Heart left ventricle (tissue), 16 donors: ENCODE results near the gene ARHGAP24. TPM values are rescaled to one million over a fixed set of nuclear protein-coding genes. Genes with fewer than 3 reads are reported as not detected.

ENCODE experiments used
- ATAC-seq, 4 donors: fragments of 200-7000 bp; cut with Tn5 transposase; one replicate each; pipeline ENCODE4 v1.9.1; 2020 to 2022; ENCODE audit warnings: moderate library complexity in 4 of 4, mild to moderate bottlenecking in 3 of 4, moderate number of reproducible peaks in 1 of 4
- DNase-seq, 5 donors: peaks; one replicate each; pipeline ENCODE4 v3.0.0-alpha.2; 2020
- H3K27ac ChIP-seq, 12 donors: fragments of 200-600 bp; sonication (generic) in 4 of 12; one replicate each; pipeline versions ENCODE4 v1.5.0 to v1.8.0; 2016 to 2022; ENCODE audit warnings: mild to moderate bottlenecking in 2 of 12
- H3K27me3 ChIP-seq, 9 donors: fragments of 200-600 bp; sonication (generic) in 2 of 9; one replicate each; pipeline versions ENCODE4 v1.5.1 to v1.8.0; 2016 to 2022; ENCODE audit warnings: mild to moderate bottlenecking in 3 of 9
- H3K36me3 ChIP-seq, 9 donors: fragments of 200-600 bp; sonication (generic) in 2 of 9; one replicate each; pipeline versions ENCODE4 v1.5.0 to v1.8.0; 2018 to 2022; ENCODE audit warnings: mild to moderate bottlenecking in 2 of 9
- H3K4me1 ChIP-seq, 12 donors: fragments of 200-600 bp; sonication (generic) in 4 of 12; one replicate each; pipeline versions ENCODE4 v1.5.0 to v1.8.0; 2016 to 2022; ENCODE audit warnings: mild to moderate bottlenecking in 3 of 12
- H3K4me3 ChIP-seq, 12 donors: fragments of 200-600 bp; sonication (generic) in 4 of 12; one replicate each; pipeline versions ENCODE4 v1.5.0 to v1.8.0; 2017 to 2022; ENCODE audit warnings: mild to moderate bottlenecking in 9 of 12, moderate library complexity in 4 of 12
- H3K9me3 ChIP-seq, 12 donors: fragments of 200-600 bp; sonication (generic) in 4 of 12; one replicate each; pipeline versions ENCODE4 v1.5.0 to v1.8.0; 2016 to 2022; ENCODE audit warnings: mild to moderate bottlenecking in 1 of 12
- CTCF ChIP-seq, 12 donors: fragments of 200-600 bp; sonication (generic) in 4 of 12; IDR thresholded peaks; one replicate each; pipeline versions ENCODE4 v1.5.0 to v1.8.0; 2018 to 2022; ENCODE audit warnings: antibody characterized with exemption in 12 of 12, mild to moderate bottlenecking in 5 of 12
- POLR2A ChIP-seq, 2 donors: fragments of 450-650 bp; IDR thresholded peaks; one replicate each; pipeline ENCODE4 v1.6.1; 2017; ENCODE audit warnings: antibody characterized with exemption in 2 of 2, mild to moderate bottlenecking in 2 of 2, moderate library complexity in 2 of 2
- WGBS, 4 donors: extraction: QIAGEN DNeasy Blood & Tissue Kit in 2 of 4; methylation state at CpG; one replicate each; pipeline versions ENCODE4 v1.1.5 to v1.1.7; 2013 to 2018; 5-methylcytosine and 5-hydroxymethylcytosine counted together
- intact Hi-C, 10 donors: fragments of 100-400 bp; cut with DNase I; formaldehyde crosslinking; loops; one replicate each; pipeline versions ENCODE4 v1.11.1 to v1.14.2; 2022
- polyA plus RNA-seq, 2 donors: library from polyadenylated mRNA; stranded (reverse); fragments of 200-250 nt; gene quantifications; one replicate each; pipeline ENCODE4 v1.2.3, GENCODE V29; 2013
- total RNA-seq, 9 donors: library from RNA; depleted of rRNA in 2 of 9; stranded (reverse); fragments of >200 nt in 2 of 9; fragmentation: NEBNext Ultra II Directional in 3 of 9; extraction: Animal tissue kit (Norgen Biotek cat#: 25700) in 3 of 9; gene quantifications; one replicate each; pipeline versions ENCODE4 v1.1.0 to v1.2.4, GENCODE V29; 2016 to 2023
- donor health status: ischemic (EF 13 %, LVEDD 7.1; RV severe dilation, severe dysfunction).
- donor health status: healthy with polysubstance abuse.
- donor health status: DM: no; HTN: yes; CAD: no.
- donor health status: DM: no; HTN: no; CAD: no.
- donor health status: ischemic (EF 25% LVEDD 6.9; RV normal size, moderate dysfunction).
- donor health status: ischemic (EF 25% LVEDD 5.7; RV mildly dilated, moderate dysfunction).
- donor health status: healthy.
- donor health status: DM: yes; HTN: yes; CAD: no.
- donor health status: ischemic (EF 35%, LVEDD 5.7; RV mildly dilated, moderate dysfunction).
- donor health status: nonischemic (EF 11% LVEDD 7.7; RV severe dilation, severe dysfunction).
- donor health status: DM: yes; HTN: yes; CAD: no.
- donor health status: PGD.
- donor health status: ischemic (EF 29% LVEDD 5.4; RV normal size, mild dysfunction).
- donor health status: nonischemic (EF 23%, LVEDD 6.1; RV moderate dilation, normal function).

The ARHGAP24 gene
- total and polyA plus RNA-seq, 11 donors, result 4.5 to 36.9 (median 18.9) TPM

GRCh38 chr4:85967872-85968271, 492.9 kb downstream of the ARHGAP24 start:
- Histone ChIP-seq H3K36me3 (peaks cover 0 to 10% (median 0%) of the 10 kb centered on the region in 9 donors), H3K27ac (no peak overlapping the region), H3K9me3 (no peaks in the 10 kb centered on the region), H3K4me1 (peaks cover 0 to 43% (median 12%) of the 10 kb centered on the region in 12 donors), H3K4me3 (no peak overlapping the region), H3K27me3 (no peaks in the 10 kb centered on the region)
- ATAC-seq (peak in 1 of 4 donors; percentile 40), DNase-seq (no peak)
- WGBS, 4 donors, result 67 to 77% (median 69%) methylated on average over 2 of the region's 2 CpGs
- intact Hi-C loops, result loop anchor here (1.0 to 10.0 kb wide), 16 partner anchors 56 to 886 kb away; no protein-coding TSS in a partner anchor
- no peak for TF ChIP-seq POLR2A (IDR thresholded peaks at IDR 0.05)
- no peak for TF ChIP-seq CTCF (IDR thresholded peaks at IDR 0.05)

DNA sequence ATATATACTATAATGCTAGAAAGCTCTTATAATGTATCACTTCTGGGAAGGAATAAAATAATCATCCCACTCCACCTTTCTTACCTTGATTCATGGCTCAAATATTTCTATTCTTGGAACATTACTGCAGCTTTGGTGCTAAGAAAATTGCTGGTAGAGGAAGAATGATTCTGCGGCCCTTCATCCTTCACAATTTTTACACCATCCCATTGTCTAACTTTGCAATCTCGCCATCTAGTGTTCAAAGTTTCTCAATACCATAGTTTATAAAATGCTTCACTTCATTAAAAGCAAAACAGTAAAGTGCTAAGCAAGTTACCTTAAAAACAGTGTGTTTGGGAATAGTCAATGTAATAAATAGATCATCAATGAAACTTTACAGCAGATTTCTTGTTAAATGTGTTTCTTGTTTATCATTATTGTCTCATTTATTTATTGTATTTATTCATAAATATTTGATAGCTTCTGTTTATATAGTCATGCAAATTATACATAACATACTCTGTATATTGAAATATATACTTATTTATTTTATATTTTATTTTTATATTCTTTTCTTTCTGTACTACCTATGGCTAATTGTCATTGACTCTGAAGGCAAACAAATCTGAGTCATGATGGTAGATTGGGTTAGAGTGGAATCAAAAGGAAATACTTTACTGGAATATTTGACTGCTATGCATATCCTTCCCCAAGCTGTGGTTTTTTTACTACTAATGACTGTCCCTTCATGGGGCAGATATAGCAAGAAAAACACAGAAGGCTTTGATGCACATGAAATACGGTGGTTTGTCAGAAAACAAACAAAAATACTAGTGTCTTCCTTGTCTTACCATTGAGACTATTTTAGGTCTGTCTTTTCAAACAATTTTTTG, 494.2 kb downstream of the ARHGAP24 start:
- peaks cover 0 to 11% (median 0%) of the 10 kb centered on the region in 9 donors for H3K36me3 ChIP-seq
- no peak overlapping the region for H3K27ac ChIP-seq
- no peaks in the 10 kb centered on the region for H3K9me3 ChIP-seq
- ATAC-seq (peak; percentile 38 to 74 (median 55)), DNase-seq (no peak)
- TF ChIP-seq POLR2A (IDR thresholded peaks at IDR 0.05), result no peak
- TF ChIP-seq CTCF (IDR thresholded peaks at IDR 0.05), result peak; percentile 44 to 78 (median 63)
- H3K4me3 ChIP-seq, result no peak overlapping the region
- intact Hi-C loops, result loop anchor here (1.0 to 10.0 kb wide), 17 partner anchors 57 to 887 kb away; no protein-coding TSS in a partner anchor
- H3K27me3 ChIP-seq, result no peaks in the 10 kb centered on the region
- H3K4me1 ChIP-seq, result peaks cover 0 to 43% (median 12%) of the 10 kb centered on the region in 12 donors
- WGBS, 4 donors, result 27 to 41% (median 34%) methylated on average over 3 of the region's 3 CpGs

- H3K27me3 ChIP-seq, result no peaks in the 10 kb centered on the region
- 39 to 53% (median 45%) methylated on average over 2 of the region's 2 CpGs for WGBS, 4 donors
- ATAC-seq, result peak in 1 of 4 donors; percentile 39
- no peak overlapping the region for H3K27ac ChIP-seq
- TF ChIP-seq CTCF (IDR thresholded peaks at IDR 0.05) (no peak), POLR2A (IDR thresholded peaks at IDR 0.05) (no peak)
- no peaks in the 10 kb centered on the region for H3K9me3 ChIP-seq
- intact Hi-C loops, result loop anchor here in 2 of 10 donors (5.0 to 10.0 kb wide), 2 partner anchors 74 to 823 kb away; no protein-coding TSS in a partner anchor
- peaks cover 0 to 18% (median 0%) of the 10 kb centered on the region in 9 donors for H3K36me3 ChIP-seq
- H3K4me1 ChIP-seq, result peaks cover 0 to 43% (median 12%) of the 10 kb centered on the region in 12 donors
- no peak for DNase-seq
- H3K4me3 ChIP-seq, result no peak overlapping the region
Measured at GRCh38 chr4:85970535-85970934, 495.6 kb downstream of the ARHGAP24 start.

- Histone ChIP-seq H3K4me1 (no peaks in the 10 kb centered on the region), H3K27me3 (no peaks in the 10 kb centered on the region), H3K36me3 (peaks cover 0 to 59% (median 9%) of the 10 kb centered on the region in 9 donors), H3K4me3 (no peak overlapping the region), H3K9me3 (no peaks in the 10 kb centered on the region), H3K27ac (no peak overlapping the region)
- no peak for ATAC-seq
- no peak for DNase-seq
- TF ChIP-seq CTCF (IDR thresholded peaks at IDR 0.05) (no peak), POLR2A (IDR thresholded peaks at IDR 0.05) (no peak)
- 81 to 90% (median 86%) methylated on average over 3 of the region's 3 CpGs for WGBS, 4 donors
- intact Hi-C loops, result loop anchor here in 3 of 10 donors (5.0 to 10.0 kb wide), 3 partner anchors 66 to 832 kb away; no protein-coding TSS in a partner anchor
Measured at GRCh38 chr4:85979276-85979675, 504.3 kb downstream of the ARHGAP24 start.
